Measurements from ENCODE around the gene IFNGR1.
"Not testable (repeated sequence)": the region's sequence is repeated elsewhere in the genome, so short reads cannot be mapped to it uniquely, and the experiment has no call there.

The IFNGR1 gene

DNA sequence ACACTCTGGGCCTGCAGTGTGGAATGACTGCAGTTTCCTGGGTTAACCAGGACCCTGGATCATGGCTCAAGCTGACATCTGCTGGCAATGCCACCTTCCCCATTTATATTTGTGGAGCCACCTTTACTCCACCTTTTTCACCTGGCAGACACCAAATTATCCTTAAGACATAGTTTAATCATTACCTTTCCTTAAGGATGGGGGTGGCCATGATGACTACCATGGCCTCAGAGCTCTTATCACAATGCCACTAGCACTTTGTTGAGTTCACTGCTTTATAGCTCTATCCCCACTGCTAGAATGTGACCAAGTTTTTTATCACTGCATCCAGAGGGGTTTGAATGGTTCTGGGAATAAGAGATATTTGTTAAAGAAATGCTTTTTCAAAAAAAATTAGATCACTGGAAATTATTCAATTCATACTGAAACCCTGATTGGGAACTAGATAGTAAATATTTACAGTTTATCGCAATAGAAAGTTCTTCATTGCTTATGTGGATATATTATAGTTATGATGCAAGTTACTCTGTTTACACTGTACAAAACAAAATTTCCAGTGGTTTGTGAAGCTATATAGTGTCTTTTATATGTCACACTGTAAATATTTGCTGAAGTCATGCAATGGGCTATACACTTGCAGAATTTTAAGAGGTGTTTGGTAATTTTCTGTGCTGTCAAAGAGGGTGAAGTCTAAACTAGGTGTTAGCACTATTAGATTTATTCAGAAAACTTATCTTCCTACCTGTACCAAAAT lies 37.3 kb upstream of the IFNGR1 start:
- Histone ChIP-seq H3K4me3 (ENCODE audit: low read depth in 1 of 2, low read length in 2 of 2) (no peak overlapping the region), H3K9ac (ENCODE audit: low read depth, low read length) (no peak overlapping the region), H2AFZ (ENCODE audit: low read depth, low read length) (no peak overlapping the region), H3K4me2 (ENCODE audit: insufficient read depth, low read length) (no peak overlapping the region), H4K20me1 (ENCODE audit: insufficient read depth, low read length) (no peaks in the 10 kb centered on the region), H3K9me3 (ENCODE audit: insufficient read depth, low read length, severe bottlenecking) (peaks cover 25% of the 10 kb centered on the region), H3K36me3 (ENCODE audit: insufficient read depth, low read length) (no peaks in the 10 kb centered on the region), H3K79me2 (ENCODE audit: insufficient read depth, low read length) (no peaks in the 10 kb centered on the region), H3K27me3 (ENCODE audit: insufficient read depth, low read length, poor library complexity) (no peaks in the 10 kb centered on the region), H3K4me1 (ENCODE audit: insufficient read depth, low read length) (peaks cover 8% of the 10 kb centered on the region), H3K27ac (ENCODE audit: low read length) (no peak overlapping the region)
- no peak for ATAC-seq (ENCODE audit: insufficient read depth, low read depth)
- TF ChIP-seq, protein P1, sequence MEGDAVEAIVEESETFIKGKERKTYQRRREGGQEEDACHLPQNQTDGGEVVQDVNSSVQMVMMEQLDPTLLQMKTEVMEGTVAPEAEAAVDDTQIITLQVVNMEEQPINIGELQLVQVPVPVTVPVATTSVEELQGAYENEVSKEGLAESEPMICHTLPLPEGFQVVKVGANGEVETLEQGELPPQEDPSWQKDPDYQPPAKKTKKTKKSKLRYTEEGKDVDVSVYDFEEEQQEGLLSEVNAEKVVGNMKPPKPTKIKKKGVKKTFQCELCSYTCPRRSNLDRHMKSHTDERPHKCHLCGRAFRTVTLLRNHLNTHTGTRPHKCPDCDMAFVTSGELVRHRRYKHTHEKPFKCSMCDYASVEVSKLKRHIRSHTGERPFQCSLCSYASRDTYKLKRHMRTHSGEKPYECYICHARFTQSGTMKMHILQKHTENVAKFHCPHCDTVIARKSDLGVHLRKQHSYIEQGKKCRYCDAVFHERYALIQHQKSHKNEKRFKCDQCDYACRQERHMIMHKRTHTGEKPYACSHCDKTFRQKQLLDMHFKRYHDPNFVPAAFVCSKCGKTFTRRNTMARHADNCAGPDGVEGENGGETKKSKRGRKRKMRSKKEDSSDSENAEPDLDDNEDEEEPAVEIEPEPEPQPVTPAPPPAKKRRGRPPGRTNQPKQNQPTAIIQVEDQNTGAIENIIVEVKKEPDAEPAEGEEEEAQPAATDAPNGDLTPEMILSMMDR (IDR thresholded peaks at IDR 0.05; ENCODE audit: borderline replicate concordance, extremely low read depth, low read length, poor library complexity, severe bottlenecking) = no peak
- no peak for TF ChIP-seq EZH2 (IDR thresholded peaks at IDR 0.05; ENCODE audit: borderline replicate concordance, low read depth, low read length, severe bottlenecking)
- no peak for DNase-seq

DNA sequence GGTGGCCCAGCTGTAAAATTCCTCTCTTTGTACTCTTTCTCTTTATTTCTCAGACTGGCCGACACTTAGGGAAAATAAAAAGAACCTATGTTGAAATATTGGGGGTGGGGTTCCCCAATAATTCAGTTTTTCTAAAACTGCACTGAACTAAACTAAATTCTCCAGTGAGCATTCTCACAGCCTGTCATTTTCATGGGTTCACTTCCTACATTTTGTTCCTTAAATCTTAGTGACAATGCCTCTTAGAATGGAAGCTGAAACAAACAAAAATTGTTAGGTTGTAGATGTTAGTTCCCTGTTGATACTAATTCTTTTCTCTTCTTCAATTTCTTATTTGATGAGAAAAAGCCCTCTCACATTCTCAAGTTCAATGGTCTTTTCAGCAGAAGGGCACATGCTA lies 35.8 kb upstream of the IFNGR1 start:
- DNase-seq = no peak
- Histone ChIP-seq H3K4me1 (ENCODE audit: insufficient read depth, low read length) (no peaks in the 10 kb centered on the region), H3K27me3 (ENCODE audit: insufficient read depth, low read length, poor library complexity) (no peaks in the 10 kb centered on the region), H3K79me2 (ENCODE audit: insufficient read depth, low read length) (no peaks in the 10 kb centered on the region), H3K9me3 (ENCODE audit: insufficient read depth, low read length, severe bottlenecking) (peaks cover 25% of the 10 kb centered on the region), H3K36me3 (ENCODE audit: insufficient read depth, low read length) (no peaks in the 10 kb centered on the region), H3K9ac (ENCODE audit: low read depth, low read length) (no peak overlapping the region), H2AFZ (ENCODE audit: low read depth, low read length) (no peak overlapping the region), H4K20me1 (ENCODE audit: insufficient read depth, low read length) (no peaks in the 10 kb centered on the region), H3K4me2 (ENCODE audit: insufficient read depth, low read length) (no peak overlapping the region), H3K4me3 (ENCODE audit: low read depth in 1 of 2, low read length in 2 of 2) (no peak overlapping the region), H3K27ac (ENCODE audit: low read length) (no peak overlapping the region)
- no peak for ATAC-seq (ENCODE audit: insufficient read depth, low read depth)
- TF ChIP-seq, protein P1 (IDR thresholded peaks at IDR 0.05; ENCODE audit: borderline replicate concordance, extremely low read depth, low read length, poor library complexity, severe bottlenecking) = no peak
- TF ChIP-seq EZH2 (IDR thresholded peaks at IDR 0.05; ENCODE audit: borderline replicate concordance, low read depth, low read length, severe bottlenecking) = no peak

DNA sequence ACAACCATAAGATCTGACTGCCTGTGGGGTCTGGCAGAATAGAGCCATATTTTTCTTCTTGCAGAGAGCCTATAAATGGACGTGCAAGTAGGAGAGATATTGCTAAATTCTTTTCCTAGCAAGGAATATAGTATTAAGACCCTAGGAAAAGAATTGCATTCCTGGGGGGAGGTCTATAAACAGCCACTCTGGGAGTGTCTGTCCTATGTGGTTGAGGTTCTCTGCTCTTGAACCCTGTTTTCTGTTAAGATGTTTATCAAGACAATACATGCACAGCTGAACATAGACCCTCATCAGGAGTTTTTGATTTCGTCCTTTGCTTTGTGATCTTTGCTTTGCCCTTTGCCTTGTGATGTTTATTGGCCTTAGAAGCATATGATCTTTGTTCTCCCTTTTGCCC lies 35.2 kb upstream of the IFNGR1 start:
- not testable (repeated sequence) for H3K27me3 ChIP-seq (ENCODE audit: insufficient read depth, low read length, poor library complexity); H3K4me2 ChIP-seq (ENCODE audit: insufficient read depth, low read length); H4K20me1 ChIP-seq (ENCODE audit: insufficient read depth, low read length); H3K4me3 ChIP-seq (ENCODE audit: low read depth in 1 of 2, low read length in 2 of 2); DNase-seq; H3K9ac ChIP-seq (ENCODE audit: low read depth, low read length); ATAC-seq (ENCODE audit: insufficient read depth, low read depth); H3K4me1 ChIP-seq (ENCODE audit: insufficient read depth, low read length); H3K36me3 ChIP-seq (ENCODE audit: insufficient read depth, low read length); H3K79me2 ChIP-seq (ENCODE audit: insufficient read depth, low read length); H2AFZ ChIP-seq (ENCODE audit: low read depth, low read length); H3K27ac ChIP-seq (ENCODE audit: low read length)
- H3K9me3 ChIP-seq (ENCODE audit: insufficient read depth, low read length, severe bottlenecking) = peaks cover 25% of the 10 kb centered on the region

DNA sequence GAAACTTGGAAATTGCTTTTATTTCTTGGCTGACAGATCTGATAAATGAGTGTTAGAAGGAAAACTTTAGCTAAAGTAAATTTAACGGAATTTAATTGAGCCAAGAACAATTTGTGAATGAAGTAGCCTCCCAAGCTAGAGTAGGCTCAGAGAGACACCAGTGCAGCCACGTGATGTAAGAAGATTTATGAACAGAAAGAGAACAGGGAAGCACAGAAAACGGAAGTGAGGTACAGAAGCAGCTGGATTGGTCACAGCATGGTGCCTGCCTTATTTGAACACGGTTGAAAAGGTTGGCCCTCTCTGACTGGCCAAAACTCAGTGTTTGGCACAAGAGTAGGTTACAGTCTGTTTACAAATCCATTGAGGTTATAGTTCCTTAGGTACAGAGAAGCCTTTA lies 29.5 kb upstream of the IFNGR1 start:
- H3K4me3 ChIP-seq (ENCODE audit: low read depth in 1 of 2, low read length in 2 of 2) = no peak overlapping the region
- no peak overlapping the region for H2AFZ ChIP-seq (ENCODE audit: low read depth, low read length)
- DNase-seq (no peak), ATAC-seq (ENCODE audit: insufficient read depth, low read depth) (no peak)
- no peaks in the 10 kb centered on the region for H3K79me2 ChIP-seq (ENCODE audit: insufficient read depth, low read length)
- no peak overlapping the region for H3K27ac ChIP-seq (ENCODE audit: low read length)
- peaks cover 5% of the 10 kb centered on the region for H3K9me3 ChIP-seq (ENCODE audit: insufficient read depth, low read length, severe bottlenecking)
- H3K36me3 ChIP-seq (ENCODE audit: insufficient read depth, low read length) = no peaks in the 10 kb centered on the region
- TF ChIP-seq, protein P1 (IDR thresholded peaks at IDR 0.05; ENCODE audit: borderline replicate concordance, extremely low read depth, low read length, poor library complexity, severe bottlenecking) = no peak
- TF ChIP-seq EZH2 (IDR thresholded peaks at IDR 0.05; ENCODE audit: borderline replicate concordance, low read depth, low read length, severe bottlenecking) = no peak
- H3K4me1 ChIP-seq (ENCODE audit: insufficient read depth, low read length) = no peaks in the 10 kb centered on the region
- H4K20me1 ChIP-seq (ENCODE audit: insufficient read depth, low read length) = no peaks in the 10 kb centered on the region
- H3K9ac ChIP-seq (ENCODE audit: low read depth, low read length) = no peak overlapping the region
- H3K4me2 ChIP-seq (ENCODE audit: insufficient read depth, low read length) = no peak overlapping the region
- no peaks in the 10 kb centered on the region for H3K27me3 ChIP-seq (ENCODE audit: insufficient read depth, low read length, poor library complexity)

Data from DND-41 (cell line).